Adipocyte (in vitro differentiated cells): ENCODE results near the gene AP2A1.

Source experiments
- DNase-seq: peaks from one replicate; pipeline ENCODE4 v3.0.0-alpha.2; 2015; ENCODE audit warnings: low read depth
- H3K27me3 ChIP-seq: replicated peaks from 2 replicates; pipeline ENCODE4 v1.7.0; 2013; ENCODE audit warnings: mild to moderate bottlenecking, low read length, moderate library complexity; ENCODE audit not compliant: control insufficient read depth, insufficient read depth
- H3K36me3 ChIP-seq: 2 replicates; pipeline ENCODE4 v1.7.0; 2013; ENCODE audit warnings: low read length, mild to moderate bottlenecking, moderate library complexity; ENCODE audit not compliant: control insufficient read depth, insufficient read depth, severe bottlenecking
- H3K4me1 ChIP-seq: 2 replicates; pipeline ENCODE4 v1.7.0; 2013; ENCODE audit warnings: mild to moderate bottlenecking, low read length, moderate library complexity; ENCODE audit not compliant: control insufficient read depth, insufficient read depth
- H3K4me3 ChIP-seq: 2 replicates; pipeline ENCODE4 v1.7.0; 2013; ENCODE audit warnings: mild to moderate bottlenecking, low read length, moderate library complexity
- H3K9ac ChIP-seq: 2 replicates; pipeline ENCODE4 v1.7.0; 2013; ENCODE audit warnings: mild to moderate bottlenecking, low read length, moderate library complexity
- H3K9me3 ChIP-seq: 2 replicates; pipeline ENCODE4 v1.7.0; 2013; ENCODE audit warnings: mild to moderate bottlenecking, low read length, moderate library complexity; ENCODE audit not compliant: control insufficient read depth

AP2A1 gene

GRCh38 chr19:49779731-49780555 is 13.1 kb downstream of the AP2A1 start:
- H3K27me3 ChIP-seq, result no peaks in the 10 kb centered on the region
- no peaks in the 10 kb centered on the region for H3K4me1 ChIP-seq
- H3K36me3 ChIP-seq, result peaks cover 55% of the 10 kb centered on the region
- H3K9me3 ChIP-seq, result no peaks in the 10 kb centered on the region
- DNase-seq, result no peak
- no peak overlapping the region for H3K4me3 ChIP-seq
- H3K9ac ChIP-seq, result no peak overlapping the region

- no peak for DNase-seq
- Histone ChIP-seq H3K4me1 (peaks cover under 1% of the 10 kb centered on the region), H3K27me3 (no peaks in the 10 kb centered on the region), H3K4me3 (no peak overlapping the region), H3K9me3 (no peaks in the 10 kb centered on the region), H3K9ac (no peak overlapping the region), H3K36me3 (peaks cover 57% of the 10 kb centered on the region)
These were observed 14.1 kb downstream of the AP2A1 start for GRCh38 chr19:49780861-49781260.

GRCh38 chr19:49781394-49781793 is 14.6 kb downstream of the AP2A1 start:
- Histone ChIP-seq H3K4me1 (peaks cover 5% of the 10 kb centered on the region), H3K9ac (no peak overlapping the region), H3K27me3 (no peaks in the 10 kb centered on the region), H3K36me3 (peaks cover 53% of the 10 kb centered on the region), H3K4me3 (no peak overlapping the region), H3K9me3 (no peaks in the 10 kb centered on the region)
- DNase-seq, result no peak

GRCh38 chr19:49782515-49782914 is 15.7 kb downstream of the AP2A1 start:
- no peak overlapping the region for H3K4me3 ChIP-seq
- peaks cover 13% of the 10 kb centered on the region for H3K4me1 ChIP-seq
- H3K9ac ChIP-seq, result no peak overlapping the region
- peaks cover 51% of the 10 kb centered on the region for H3K36me3 ChIP-seq
- DNase-seq, result no peak
- H3K9me3 ChIP-seq, result no peaks in the 10 kb centered on the region
- H3K27me3 ChIP-seq, result no peaks in the 10 kb centered on the region

- DNase-seq, result peak; percentile 44
- H3K36me3 ChIP-seq, result peaks cover 68% of the 10 kb centered on the region
- H3K4me3 ChIP-seq, result no peak overlapping the region
- peaks cover 22% of the 10 kb centered on the region for H3K4me1 ChIP-seq
- H3K9me3 ChIP-seq, result no peaks in the 10 kb centered on the region
- H3K27me3 ChIP-seq, result no peaks in the 10 kb centered on the region
- peak overlapping the region; percentile 16 for H3K9ac ChIP-seq
These were observed 19.6 kb downstream of the AP2A1 start for GRCh38 chr19:49786376-49786820.

GRCh38 chr19:49787746-49788145 is 20.9 kb downstream of the AP2A1 start:
- Histone ChIP-seq H3K4me1 (peaks cover 24% of the 10 kb centered on the region), H3K9ac (no peak overlapping the region), H3K36me3 (peaks cover 70% of the 10 kb centered on the region), H3K4me3 (no peak overlapping the region), H3K9me3 (no peaks in the 10 kb centered on the region), H3K27me3 (no peaks in the 10 kb centered on the region)
- no peak for DNase-seq

GRCh38 chr19:49788857-49789256 is 22.1 kb downstream of the AP2A1 start:
- H3K36me3 ChIP-seq, result peaks cover 69% of the 10 kb centered on the region
- DNase-seq, result no peak
- no peak overlapping the region for H3K9ac ChIP-seq
- no peaks in the 10 kb centered on the region for H3K9me3 ChIP-seq
- H3K4me1 ChIP-seq, result peaks cover 28% of the 10 kb centered on the region
- H3K4me3 ChIP-seq, result no peak overlapping the region
- H3K27me3 ChIP-seq, result no peaks in the 10 kb centered on the region

GRCh38 chr19:49790866-49791265 is 24.1 kb downstream of the AP2A1 start:
- Histone ChIP-seq H3K4me1 (peaks cover 28% of the 10 kb centered on the region), H3K27me3 (no peaks in the 10 kb centered on the region), H3K4me3 (no peak overlapping the region), H3K9me3 (no peaks in the 10 kb centered on the region), H3K9ac (peak overlapping the region; percentile 80), H3K36me3 (peaks cover 71% of the 10 kb centered on the region)
- DNase-seq, result no peak

- peaks cover 18% of the 10 kb centered on the region for H3K4me1 ChIP-seq
- H3K9ac ChIP-seq, result peak overlapping the region; percentile 80
- H3K4me3 ChIP-seq, result no peak overlapping the region
- no peak for DNase-seq
- H3K27me3 ChIP-seq, result no peaks in the 10 kb centered on the region
- no peaks in the 10 kb centered on the region for H3K9me3 ChIP-seq
- peaks cover 82% of the 10 kb centered on the region for H3K36me3 ChIP-seq
These were observed 25.1 kb downstream of the AP2A1 start for GRCh38 chr19:49791776-49792445.

GRCh38 chr19:49792829-49793560 is 26.2 kb downstream of the AP2A1 start:
- H3K36me3 ChIP-seq, result peaks cover 83% of the 10 kb centered on the region
- no peaks in the 10 kb centered on the region for H3K9me3 ChIP-seq
- DNase-seq, result no peak
- no peak overlapping the region for H3K9ac ChIP-seq
- H3K27me3 ChIP-seq, result no peaks in the 10 kb centered on the region
- no peak overlapping the region for H3K4me3 ChIP-seq
- H3K4me1 ChIP-seq, result peaks cover 16% of the 10 kb centered on the region

GRCh38 chr19:49793561-49793840 is 26.7 kb downstream of the AP2A1 start:
- Histone ChIP-seq H3K36me3 (peaks cover 83% of the 10 kb centered on the region), H3K4me1 (peaks cover 16% of the 10 kb centered on the region), H3K9ac (no peak overlapping the region), H3K9me3 (no peaks in the 10 kb centered on the region), H3K27me3 (no peaks in the 10 kb centered on the region), H3K4me3 (no peak overlapping the region)
- no peak for DNase-seq
